Activated T-cell treated with anti-CD3 and anti-CD28 coated beads for 4 hours (primary cell): Measurements from ENCODE around the gene FLYWCH2.

Experiments used
- DNase-seq: peaks from one replicate; pipeline ENCODE4 v3.0.0-alpha.2; 2020

Gene FLYWCH2

DNA sequence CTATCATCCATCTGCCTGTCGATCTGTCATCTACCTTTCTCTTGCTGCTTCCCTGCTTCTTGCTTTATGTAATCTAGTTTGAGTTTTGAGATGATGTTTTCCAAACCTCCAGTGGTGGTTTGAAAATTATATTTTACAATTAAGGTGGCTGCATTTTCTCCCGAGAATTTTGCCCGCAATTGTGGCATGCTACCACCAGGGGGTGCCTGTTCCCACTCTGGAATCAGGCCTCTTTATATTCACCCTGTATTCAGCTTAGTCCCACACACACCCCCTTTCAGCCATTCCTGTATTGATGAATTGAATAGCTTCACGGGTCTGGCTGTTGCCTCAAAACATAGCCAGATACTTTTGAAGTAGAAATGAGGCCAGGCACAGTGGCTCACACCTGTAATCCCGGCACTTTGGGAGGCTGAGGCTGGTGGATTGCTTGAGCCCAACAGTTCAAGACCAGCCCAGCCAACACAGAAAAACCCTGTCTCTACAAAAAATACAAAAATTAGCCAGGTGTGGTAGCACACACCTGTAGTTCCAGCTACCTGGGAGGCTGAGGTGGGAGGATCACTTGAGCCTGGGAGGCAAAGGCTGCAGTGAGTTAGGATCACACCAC, 28.2 kb upstream of the FLYWCH2 start:
- DNase-seq, result no peak

GRCh38 chr16:2855536-2855935, 27.5 kb upstream of the FLYWCH2 start:
- DNase-seq, result no peak

DNA sequence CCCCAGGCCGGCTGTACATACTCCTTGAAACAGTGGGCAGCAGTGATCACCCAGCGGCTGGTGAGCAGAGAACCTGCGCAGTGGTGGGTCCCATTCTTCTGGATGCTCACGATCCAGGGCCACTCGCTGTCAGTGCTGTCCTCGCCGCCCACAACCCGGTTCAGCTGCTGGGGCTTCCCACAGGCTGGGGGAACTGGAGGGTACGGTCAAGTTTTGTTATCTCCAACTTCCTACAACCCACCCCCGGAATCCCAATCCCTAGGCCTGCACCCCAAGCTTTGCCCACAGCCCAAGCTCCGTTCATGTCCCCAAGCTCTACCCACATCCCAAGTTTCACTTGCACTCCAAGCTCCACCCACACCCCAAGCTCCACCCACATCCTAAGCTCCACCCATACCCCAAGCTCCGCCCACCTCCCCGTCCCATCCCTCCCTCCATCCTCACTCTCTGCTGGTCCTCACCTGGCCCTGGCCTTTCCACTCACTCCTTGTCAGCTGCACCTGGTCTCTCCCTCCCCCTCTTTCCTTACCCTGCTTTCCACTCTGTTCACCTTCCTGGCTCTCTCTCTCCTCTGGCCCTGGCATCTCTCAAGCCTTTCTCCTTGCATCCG, 26.8 kb upstream of the FLYWCH2 start:
- DNase-seq, result no peak

DNA sequence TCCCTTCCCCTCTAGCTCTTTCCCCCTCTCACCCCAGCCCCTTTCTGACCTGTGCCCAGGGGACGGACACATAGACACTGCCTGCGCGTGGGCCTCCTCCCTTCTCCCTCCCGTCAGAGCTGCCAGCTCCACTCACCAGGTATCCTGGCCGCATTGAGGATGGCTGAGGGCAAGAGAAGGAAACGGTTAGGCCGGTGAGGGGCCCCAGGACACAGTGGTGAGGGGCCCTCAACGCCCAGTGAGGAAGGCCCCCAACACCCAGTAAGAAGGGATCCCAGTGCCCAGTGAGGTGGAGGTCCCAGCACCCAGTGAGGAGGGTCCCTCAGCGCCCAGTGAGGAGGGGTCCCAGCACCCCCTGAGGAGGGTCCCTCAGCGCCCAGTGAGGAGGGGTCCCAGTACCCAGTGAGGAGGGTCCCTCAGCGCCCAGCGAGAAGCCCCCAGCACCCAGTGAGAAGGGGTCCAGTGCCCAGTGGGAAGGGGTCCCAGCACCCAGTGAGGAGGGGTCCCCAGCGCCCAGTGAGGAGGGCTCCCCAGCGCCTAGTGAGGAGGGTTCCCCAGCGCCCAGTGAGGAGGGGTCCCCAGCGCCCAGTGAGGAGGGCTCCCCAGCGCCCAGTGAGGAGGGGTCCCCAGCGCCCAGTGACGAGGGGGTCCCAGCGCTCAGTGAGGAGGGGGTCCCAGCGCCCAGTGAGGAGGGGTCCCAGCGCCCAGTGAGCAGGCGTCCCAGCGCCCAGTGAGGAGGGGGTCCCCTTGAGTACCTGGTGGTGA, 26.1 kb upstream of the FLYWCH2 start:
- no peak for DNase-seq

DNA sequence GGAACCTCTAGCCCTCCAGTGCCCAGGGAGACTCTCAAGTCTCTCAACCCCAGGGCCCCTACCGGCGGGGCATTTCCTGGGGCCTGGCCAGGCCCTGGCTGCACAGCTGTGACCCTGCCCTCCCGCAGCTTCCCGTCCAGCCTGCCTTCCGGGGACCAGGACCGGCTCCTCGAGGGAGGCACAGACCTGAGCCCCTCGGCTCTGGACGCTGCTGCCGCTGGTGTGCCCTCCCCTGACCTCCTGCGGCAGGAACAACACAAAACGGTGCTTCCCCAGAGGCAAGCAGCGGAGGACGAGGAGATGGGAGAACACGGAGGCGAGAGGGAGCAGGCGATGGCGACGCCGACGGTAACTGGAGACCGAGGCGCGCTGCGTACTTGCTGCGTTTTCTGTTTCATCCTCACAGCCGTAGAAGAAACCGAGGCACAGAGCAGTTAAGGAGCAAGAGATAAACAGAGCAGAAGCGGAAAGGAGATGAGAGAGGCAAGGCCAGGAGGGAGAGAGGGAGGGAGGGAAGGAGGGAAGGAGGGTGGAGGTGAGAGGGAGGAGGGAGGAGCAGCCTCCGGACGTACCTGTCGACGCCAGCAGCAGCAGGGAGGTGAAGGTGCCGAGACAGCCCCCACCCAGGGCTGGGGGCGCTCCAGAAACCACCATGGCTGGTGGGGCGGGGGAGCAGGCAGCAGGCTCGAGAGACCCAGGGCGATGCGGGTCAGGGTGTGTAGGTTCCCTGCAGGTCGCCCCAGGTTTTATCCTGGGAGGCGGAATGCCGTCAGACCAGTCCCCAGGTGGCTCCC, 25.4 kb upstream of the FLYWCH2 start, which contains the start of gene PRSS22:
Gene PRSS22 (minus strand): TSS at position 720 of the 794 bp plus-strand sequence. CDS start 66 bp downstream, at position 654.
- no peak for DNase-seq

DNA sequence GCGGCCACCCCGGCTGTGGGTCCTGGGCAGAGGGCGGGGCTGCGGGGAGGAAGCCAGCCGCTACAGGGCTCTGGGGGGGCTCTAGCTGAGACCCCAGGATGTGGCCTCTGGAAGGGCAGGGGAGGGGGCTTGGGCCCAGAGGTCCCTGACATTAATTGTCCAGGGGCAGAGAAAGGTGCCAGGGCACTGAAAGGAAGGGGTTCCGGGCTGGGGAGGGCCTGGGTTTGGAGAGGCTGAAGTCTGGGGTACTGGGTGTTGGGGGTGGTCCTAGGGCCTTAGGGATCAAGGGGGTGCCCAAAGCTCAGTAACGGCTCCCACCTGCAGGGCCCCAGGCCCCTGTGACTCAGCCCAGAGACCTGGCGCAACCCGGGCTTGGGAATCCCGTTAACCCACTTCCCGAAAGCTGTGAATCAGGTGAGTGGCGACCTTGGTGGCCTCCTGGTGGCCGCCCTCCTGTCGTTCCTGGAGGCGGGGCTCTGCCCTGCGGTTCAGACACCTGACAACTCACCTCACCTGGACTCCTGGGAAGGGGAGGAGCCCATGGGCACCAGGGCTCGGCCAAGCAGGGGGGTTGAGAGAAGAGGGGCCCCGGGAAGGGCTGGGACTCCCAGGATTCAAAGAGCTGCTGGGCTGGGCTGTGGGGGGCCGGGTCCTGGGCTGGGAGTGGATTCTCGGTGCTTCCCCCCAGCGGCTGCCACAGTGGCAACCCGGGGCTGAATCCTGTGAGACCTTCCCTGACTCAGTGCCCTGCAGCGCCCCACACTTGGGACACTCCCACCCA, 24.6 kb upstream of the FLYWCH2 start:
- no peak for DNase-seq

DNA sequence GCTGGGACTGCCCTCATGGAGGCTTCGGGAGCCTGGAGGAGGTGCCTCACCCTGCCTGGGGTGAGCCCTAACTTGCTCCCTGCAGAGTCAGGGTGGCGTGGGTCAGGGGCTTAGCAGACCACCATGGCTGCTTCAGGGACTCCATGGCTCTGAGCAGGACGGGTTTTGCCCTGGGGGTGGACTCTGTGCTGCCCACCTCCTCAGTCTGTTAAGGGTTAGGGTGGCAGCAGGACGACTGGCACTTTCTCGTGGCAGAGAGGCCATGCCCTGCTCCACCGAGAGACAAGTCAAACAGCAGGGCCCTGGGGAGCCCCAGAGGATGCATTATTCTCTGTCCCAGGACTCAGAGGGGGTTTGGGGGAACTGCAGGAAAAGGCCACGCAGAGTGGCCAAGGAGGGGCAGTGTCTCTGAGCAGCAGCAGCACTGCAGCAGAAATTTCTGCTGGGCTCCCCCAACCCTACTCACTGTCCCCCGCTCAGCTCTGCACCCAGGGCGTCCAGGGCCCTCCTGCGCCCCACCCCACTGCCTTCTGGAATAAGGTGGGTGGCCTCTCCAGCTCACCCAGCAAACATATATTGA, 23.2 kb upstream of the FLYWCH2 start:
- no peak for DNase-seq

GRCh38 chr16:2860826-2861567, 22.0 kb upstream of the FLYWCH2 start:
- DNase-seq, result no peak

DNA sequence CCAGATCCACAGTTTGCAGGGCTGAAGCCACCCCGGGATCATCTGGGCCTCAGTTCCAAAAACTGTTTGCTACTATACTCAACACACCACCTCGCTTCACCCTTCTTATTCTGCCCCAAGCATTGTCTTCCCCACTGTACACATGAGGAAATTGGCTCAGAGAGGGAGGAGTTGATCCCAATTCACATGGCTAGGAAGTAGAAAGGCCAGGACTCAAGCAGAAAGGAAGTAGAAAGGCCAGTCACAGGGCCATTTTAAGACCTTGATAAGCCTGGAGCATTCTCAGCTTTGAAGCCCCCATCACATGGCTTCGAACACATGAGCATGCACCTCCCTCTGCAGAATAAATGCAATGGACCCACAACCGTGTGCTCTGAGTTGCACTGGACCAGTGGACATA, 17.4 kb upstream of the FLYWCH2 start:
- DNase-seq, result no peak

DNA sequence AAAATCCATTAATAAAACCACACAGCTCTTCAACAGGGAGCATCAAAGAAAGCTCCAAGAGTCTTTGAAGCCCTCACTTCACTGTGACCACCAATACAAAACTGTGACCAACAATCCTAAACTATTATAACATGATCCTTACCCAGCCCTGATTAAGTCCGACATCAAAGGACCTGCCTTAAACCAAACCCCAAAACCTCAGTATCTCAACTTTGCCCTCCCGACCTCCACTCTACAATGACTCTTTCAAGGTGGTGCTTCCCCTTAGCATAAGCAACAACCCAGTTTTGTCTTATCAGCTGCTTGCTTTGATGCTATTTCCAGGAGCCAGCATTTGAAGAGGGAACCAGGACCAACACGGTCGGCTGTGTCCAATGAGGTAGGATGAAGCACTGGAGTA, 16.6 kb upstream of the FLYWCH2 start:
- DNase-seq, result no peak

DNA sequence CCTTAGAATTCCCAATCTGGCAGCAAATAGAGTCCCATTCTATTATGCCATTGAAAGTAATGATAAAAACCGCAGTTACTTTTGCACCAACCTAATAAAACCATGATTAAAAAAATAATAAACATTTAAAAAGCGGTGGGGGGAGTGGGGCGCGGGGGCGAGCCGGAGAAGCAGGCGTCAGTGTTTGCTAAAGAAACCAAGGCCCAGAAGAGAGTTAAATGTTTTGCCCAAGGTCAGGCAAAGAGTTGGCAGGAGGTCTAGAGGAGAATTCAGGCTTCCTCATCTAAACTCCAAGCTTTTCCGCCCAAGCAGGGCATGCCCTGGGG, 15.4 kb upstream of the FLYWCH2 start:
- DNase-seq, result no peak

DNA sequence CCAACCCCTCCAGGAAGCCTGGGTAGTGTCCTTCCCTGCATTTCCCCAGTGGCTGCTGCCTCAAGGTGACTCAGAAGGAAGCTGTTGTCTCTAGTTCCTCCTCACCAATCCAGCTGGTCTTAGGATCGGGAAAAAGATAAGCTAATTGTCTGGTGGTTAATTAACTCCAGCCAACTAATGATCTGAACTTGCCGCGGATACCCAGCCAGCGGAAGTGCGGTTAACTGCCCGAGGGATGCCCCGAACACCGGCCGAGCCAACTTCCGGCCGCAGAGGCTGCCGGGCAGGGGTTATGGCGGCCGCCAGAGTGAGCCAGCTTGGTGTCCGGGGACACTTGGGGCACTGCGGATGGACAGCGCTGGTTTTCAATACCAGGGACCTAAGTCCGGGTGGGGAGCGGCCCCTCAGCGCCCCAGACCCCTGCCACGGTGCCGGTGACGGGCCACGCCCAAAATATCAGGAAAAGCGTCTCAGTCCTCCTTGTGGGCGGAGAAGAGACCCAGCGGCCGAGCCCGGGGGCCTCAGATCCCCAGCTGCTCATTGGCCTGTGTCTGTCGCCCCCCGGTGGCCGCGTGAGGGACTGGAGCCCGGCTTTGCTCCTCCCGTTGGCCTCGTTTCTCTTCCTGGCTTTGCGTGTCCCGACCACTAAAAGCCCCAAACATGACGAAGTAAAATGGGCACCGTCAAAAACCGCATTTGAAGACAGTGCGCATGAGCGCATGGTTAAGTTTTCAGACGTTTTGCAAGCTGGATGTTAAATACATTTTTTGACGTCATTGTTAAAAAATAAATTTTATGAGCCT, 14.8 kb upstream of the FLYWCH2 start:
- DNase-seq, result peak; percentile 89

GRCh38 chr16:2871926-2872325, 11.1 kb upstream of the FLYWCH2 start:
- DNase-seq, result no peak

- no peak for DNase-seq
Observed at GRCh38 chr16:2874032-2874911, 8.7 kb upstream of the FLYWCH2 start.

DNA sequence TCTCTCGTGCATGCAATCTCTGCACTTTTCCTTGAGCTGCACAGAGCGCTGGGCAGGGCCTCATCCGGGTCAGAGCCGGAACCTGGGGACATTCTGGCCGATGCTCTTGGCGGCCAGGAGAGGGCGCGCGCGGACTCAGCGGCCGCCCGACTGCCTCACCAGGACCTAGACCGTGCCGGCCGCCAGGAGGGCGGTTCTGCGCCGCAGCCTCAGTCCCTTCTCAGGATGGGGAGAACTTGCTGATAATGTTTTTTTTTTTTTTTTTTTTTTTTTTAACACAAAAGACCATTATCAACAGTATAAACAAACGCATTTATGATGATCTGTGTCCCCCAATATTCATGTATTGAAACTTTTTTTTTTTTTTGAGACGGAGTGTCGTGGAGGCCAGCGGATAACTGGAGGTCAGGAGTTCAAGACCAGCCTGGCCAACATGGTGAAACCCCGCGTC, 8.1 kb upstream of the FLYWCH2 start:
- peak; percentile 40 for DNase-seq

DNA sequence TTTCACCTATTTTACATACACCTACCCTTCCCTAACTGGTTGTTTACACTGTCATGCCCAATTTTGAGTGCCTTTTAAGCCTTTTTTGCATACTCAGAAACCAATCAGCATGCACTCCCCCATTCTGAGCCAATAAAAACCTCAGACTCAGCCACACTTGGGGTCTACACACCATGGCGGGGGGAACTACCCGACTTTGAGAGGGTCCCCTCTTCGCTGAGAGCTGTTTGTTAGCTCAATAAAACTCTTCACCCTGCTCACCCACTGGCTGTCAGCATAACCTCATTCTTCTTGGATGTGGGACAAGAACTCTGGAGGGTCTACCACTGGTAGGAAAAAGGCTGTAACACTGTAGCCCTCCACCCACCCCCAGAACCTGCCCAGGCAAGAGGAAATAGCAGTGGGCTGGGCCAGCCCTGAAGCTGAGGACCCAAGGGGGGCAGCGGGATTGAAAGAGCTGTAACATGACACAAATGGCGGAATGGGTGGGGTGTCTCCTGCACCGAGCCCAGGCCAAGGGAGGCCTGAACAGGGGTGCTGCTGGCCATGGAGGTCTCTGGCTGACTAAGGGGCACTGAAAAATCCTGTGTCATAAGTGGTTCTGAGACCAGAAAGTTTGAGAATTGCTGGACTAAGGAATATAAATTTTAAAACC, 3.0 kb upstream of the FLYWCH2 start:
- no peak for DNase-seq

- DNase-seq, result no peak
Observed at GRCh38 chr16:2881783-2882649, 999 bp upstream of the FLYWCH2 start.

GRCh38 chr16:2883458-2883908, 468 bp downstream of the FLYWCH2 start:
- no peak for DNase-seq
